H1 (cell line): ENCODE results near the gene CCR8. TPM values are rescaled to one million over a fixed set of nuclear protein-coding genes. Genes with fewer than 3 reads are reported as not detected.

Experiments used
- ZNF274 ChIP-seq: IDR thresholded peaks from 2 replicates; pipeline ENCODE4 v1.7.0; 2012; ENCODE audit warnings: low read length, borderline replicate concordance; ENCODE audit errors: extremely low read depth
- polyA plus RNA-seq, 7 experiments: library from polyadenylated mRNA; depleted of rRNA in 3 of 7; stranded (reverse) in 5 of 7; unstranded in 2 of 7; fragments of >200 nt in 5 of 7; fragments of 200-250 nt in 2 of 7; gene quantifications; 1 replicate in 5 of 7; 2 replicates in 1 of 7; 4 replicates in 1 of 7; pipeline versions ENCODE4 v1.2.1 to v1.2.3, GENCODE V29; 2011 to 2013; ENCODE audit warnings: missing spikeins in 2 of 7, mixed read lengths in 2 of 7
- total RNA-seq: library from RNA; stranded (reverse); fragmentation: NEBNext Ultra II Directional; extraction: Animal tissue kit (Norgen Biotek cat#: 25700); gene quantifications from 2 replicates; pipeline ENCODE4 v1.2.1, GENCODE V29; 2021
- TF ChIP-seq, protein P1 (sequence below): fragments of 300-600 bp; sonication (generic); IDR thresholded peaks from 2 replicates; pipeline ENCODE4 v1.7.1; 2012; ENCODE audit warnings: low read length, moderate library complexity, mild to moderate bottlenecking, inconsistent platforms; ENCODE audit not compliant: insufficient replicate concordance

The CCR8 gene
- total and polyA plus RNA-seq, 2 of the 8 experiments (the other 6 are each of a cell fraction or from before 2014, with no cell fraction given), result 0.35 TPM; not detected in 1

DNA sequence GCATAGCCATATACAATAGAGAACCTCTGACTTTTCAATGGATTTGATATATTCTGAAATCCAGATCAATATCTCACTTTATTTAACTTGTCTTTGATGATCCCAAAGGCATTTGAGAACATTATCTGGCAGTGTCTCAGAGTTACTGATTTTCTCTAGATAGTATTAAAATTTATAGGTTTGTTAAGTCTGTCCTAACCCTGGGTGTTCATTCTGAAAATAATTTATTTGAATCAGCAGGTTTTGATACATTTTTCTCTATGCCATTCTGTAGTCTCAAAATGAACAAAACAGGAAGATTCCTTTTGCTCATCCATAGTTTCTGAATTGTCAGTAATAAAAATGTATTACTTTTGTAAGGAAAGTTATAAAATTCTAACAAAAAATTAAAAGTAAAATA lies 14.3 kb downstream of the CCR8 start (continued):
- TF ChIP-seq, protein P1, sequence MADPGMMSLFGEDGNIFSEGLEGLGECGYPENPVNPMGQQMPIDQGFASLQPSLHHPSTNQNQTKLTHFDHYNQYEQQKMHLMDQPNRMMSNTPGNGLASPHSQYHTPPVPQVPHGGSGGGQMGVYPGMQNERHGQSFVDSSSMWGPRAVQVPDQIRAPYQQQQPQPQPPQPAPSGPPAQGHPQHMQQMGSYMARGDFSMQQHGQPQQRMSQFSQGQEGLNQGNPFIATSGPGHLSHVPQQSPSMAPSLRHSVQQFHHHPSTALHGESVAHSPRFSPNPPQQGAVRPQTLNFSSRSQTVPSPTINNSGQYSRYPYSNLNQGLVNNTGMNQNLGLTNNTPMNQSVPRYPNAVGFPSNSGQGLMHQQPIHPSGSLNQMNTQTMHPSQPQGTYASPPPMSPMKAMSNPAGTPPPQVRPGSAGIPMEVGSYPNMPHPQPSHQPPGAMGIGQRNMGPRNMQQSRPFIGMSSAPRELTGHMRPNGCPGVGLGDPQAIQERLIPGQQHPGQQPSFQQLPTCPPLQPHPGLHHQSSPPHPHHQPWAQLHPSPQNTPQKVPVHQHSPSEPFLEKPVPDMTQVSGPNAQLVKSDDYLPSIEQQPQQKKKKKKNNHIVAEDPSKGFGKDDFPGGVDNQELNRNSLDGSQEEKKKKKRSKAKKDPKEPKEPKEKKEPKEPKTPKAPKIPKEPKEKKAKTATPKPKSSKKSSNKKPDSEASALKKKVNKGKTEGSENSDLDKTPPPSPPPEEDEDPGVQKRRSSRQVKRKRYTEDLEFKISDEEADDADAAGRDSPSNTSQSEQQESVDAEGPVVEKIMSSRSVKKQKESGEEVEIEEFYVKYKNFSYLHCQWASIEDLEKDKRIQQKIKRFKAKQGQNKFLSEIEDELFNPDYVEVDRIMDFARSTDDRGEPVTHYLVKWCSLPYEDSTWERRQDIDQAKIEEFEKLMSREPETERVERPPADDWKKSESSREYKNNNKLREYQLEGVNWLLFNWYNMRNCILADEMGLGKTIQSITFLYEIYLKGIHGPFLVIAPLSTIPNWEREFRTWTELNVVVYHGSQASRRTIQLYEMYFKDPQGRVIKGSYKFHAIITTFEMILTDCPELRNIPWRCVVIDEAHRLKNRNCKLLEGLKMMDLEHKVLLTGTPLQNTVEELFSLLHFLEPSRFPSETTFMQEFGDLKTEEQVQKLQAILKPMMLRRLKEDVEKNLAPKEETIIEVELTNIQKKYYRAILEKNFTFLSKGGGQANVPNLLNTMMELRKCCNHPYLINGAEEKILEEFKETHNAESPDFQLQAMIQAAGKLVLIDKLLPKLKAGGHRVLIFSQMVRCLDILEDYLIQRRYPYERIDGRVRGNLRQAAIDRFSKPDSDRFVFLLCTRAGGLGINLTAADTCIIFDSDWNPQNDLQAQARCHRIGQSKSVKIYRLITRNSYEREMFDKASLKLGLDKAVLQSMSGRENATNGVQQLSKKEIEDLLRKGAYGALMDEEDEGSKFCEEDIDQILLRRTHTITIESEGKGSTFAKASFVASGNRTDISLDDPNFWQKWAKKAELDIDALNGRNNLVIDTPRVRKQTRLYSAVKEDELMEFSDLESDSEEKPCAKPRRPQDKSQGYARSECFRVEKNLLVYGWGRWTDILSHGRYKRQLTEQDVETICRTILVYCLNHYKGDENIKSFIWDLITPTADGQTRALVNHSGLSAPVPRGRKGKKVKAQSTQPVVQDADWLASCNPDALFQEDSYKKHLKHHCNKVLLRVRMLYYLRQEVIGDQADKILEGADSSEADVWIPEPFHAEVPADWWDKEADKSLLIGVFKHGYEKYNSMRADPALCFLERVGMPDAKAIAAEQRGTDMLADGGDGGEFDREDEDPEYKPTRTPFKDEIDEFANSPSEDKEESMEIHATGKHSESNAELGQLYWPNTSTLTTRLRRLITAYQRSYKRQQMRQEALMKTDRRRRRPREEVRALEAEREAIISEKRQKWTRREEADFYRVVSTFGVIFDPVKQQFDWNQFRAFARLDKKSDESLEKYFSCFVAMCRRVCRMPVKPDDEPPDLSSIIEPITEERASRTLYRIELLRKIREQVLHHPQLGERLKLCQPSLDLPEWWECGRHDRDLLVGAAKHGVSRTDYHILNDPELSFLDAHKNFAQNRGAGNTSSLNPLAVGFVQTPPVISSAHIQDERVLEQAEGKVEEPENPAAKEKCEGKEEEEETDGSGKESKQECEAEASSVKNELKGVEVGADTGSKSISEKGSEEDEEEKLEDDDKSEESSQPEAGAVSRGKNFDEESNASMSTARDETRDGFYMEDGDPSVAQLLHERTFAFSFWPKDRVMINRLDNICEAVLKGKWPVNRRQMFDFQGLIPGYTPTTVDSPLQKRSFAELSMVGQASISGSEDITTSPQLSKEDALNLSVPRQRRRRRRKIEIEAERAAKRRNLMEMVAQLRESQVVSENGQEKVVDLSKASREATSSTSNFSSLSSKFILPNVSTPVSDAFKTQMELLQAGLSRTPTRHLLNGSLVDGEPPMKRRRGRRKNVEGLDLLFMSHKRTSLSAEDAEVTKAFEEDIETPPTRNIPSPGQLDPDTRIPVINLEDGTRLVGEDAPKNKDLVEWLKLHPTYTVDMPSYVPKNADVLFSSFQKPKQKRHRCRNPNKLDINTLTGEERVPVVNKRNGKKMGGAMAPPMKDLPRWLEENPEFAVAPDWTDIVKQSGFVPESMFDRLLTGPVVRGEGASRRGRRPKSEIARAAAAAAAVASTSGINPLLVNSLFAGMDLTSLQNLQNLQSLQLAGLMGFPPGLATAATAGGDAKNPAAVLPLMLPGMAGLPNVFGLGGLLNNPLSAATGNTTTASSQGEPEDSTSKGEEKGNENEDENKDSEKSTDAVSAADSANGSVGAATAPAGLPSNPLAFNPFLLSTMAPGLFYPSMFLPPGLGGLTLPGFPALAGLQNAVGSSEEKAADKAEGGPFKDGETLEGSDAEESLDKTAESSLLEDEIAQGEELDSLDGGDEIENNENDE, result no peak
- TF ChIP-seq ZNF274, result no peak
